Right lobe of liver (tissue), 4 donors: Measurements from ENCODE around the gene PLPP7.

ENCODE experiments used
- POLR2A ChIP-seq: fragments of 450-650 bp; IDR thresholded peaks from one replicate; pipeline ENCODE4 v1.6.1; 2017; ENCODE audit warnings: antibody characterized with exemption, mild to moderate bottlenecking
- TF ChIP-seq, protein P1 (sequence below), 4 donors: fragments of 200-600 bp in 3 of 4; fragments of 450-650 bp in 1 of 4; IDR thresholded peaks; one replicate each; pipeline versions ENCODE4 v1.5.1 to v1.8.0; 2016 to 2022; ENCODE audit warnings: antibody characterized with exemption in 4 of 4, mild to moderate bottlenecking in 2 of 4
- donor health status: DM: no; HTN: no; CAD: no.
- donor health status: DM: no; HTN: no; CAD: no.
- donor health status: DM: no; HTN: yes; CAD: no.

DNA sequence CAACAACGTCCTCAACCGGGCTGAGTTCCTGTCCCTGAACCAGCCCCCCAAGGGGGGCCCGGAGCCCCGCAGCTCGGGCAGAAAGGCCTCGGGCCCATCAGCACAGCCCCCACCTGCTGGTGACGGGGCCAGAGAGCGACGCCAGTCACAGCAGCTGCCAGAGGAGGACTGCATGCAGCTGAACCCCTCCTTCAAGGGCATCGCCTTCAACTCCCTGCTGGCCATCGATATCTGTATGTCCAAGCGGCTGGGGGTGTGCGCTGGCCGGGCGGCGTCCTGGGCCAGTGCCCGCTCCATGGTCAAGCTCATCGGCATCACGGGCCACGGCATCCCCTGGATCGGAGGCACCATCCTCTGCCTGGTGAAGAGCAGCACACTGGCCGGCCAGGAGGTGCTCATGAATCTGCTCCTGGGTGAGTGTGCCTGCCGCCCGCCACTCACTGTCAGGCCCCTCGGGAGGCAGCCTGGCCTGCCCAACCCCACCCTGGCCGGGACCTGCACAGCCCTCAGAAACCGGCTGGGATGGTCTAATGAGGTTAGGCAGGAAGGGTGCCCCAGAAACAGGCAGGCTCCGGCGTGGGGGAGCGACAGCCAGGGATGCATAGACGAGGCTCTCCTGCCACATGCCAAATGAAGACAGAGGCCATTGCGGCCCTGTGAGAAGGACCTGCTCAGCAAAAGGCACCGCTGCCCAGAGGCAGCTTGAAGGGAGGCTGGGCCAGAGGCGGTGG is 678 bp downstream of the PLPP7 start:
- TF ChIP-seq POLR2A, result no peak
- TF ChIP-seq, protein P1, sequence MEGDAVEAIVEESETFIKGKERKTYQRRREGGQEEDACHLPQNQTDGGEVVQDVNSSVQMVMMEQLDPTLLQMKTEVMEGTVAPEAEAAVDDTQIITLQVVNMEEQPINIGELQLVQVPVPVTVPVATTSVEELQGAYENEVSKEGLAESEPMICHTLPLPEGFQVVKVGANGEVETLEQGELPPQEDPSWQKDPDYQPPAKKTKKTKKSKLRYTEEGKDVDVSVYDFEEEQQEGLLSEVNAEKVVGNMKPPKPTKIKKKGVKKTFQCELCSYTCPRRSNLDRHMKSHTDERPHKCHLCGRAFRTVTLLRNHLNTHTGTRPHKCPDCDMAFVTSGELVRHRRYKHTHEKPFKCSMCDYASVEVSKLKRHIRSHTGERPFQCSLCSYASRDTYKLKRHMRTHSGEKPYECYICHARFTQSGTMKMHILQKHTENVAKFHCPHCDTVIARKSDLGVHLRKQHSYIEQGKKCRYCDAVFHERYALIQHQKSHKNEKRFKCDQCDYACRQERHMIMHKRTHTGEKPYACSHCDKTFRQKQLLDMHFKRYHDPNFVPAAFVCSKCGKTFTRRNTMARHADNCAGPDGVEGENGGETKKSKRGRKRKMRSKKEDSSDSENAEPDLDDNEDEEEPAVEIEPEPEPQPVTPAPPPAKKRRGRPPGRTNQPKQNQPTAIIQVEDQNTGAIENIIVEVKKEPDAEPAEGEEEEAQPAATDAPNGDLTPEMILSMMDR (IDR thresholded peaks at IDR 0.05), result no peak
